Epidermal melanocyte (primary cell): ENCODE results near the gene FOLR2.

Experiments used
- DNase-seq: peaks from one replicate; pipeline ENCODE4 v3.0.0; 2011; ENCODE audit warnings: low spot score; ENCODE audit not compliant: insufficient read length

FOLR2 gene

GRCh38 chr11:72267956-72268617, 51.5 kb downstream of the FOLR2 start:
- DNase-seq, result no peak
